Measurements from ENCODE around the gene PFKL. TPM values are rescaled to one million over a fixed set of nuclear protein-coding genes. Genes with fewer than 3 reads are reported as not detected.

Gene PFKL
- total and polyA plus RNA-seq, 2 donors (not counting 1 experiment from before 2014, with no cell fraction given), result 54.8 to 125 TPM

DNA sequence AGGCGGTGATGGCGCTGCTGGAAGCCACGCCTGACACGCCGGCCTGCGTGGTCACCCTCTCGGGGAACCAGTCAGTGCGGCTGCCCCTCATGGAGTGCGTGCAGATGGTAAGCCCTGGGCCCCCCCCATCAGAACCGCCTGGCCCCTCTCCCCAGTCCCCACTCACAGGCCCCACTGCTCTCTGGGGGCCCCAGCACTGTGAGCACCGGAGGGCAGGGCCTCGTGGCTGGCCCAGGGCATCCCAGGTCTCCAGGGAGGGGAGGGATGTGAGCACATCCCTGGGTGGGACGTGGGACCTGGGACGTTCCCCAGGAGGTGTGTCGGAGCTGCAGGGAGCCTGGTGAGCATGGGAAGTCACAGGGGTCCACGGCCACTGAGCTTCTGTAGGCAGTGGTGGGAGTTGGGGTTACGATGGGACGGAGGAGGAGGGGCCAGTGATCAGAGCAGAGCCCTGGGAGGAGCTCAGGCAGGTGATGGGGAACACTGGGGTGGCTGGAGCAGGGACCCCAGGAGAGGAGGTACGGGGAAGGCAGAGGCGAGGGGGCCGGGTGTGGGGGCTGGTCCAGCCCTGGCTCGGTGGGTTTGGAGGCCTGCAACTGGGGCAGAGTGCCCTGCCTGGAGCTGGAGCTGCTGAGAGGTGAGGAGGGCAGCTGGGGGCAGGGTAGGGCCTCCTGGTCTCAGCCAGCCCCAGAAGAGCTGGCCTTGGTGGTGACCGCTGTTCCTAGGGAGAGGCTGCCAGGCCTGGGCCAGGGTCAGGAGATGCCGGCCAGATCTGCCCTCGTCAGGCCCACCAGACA, 18.8 kb downstream of the PFKL start:
- no peak for TF ChIP-seq EZH2 (IDR thresholded peaks at IDR 0.05; ENCODE audit: low read length, missing control alignments)
- TF ChIP-seq CTCF (conservative IDR thresholded peaks at IDR 0.05 in 1 of 2, IDR thresholded peaks at IDR 0.05 in 1 of 2; ENCODE audit: low read depth in 1 of 2, low read length in 2 of 2), result no peak
- Histone ChIP-seq H3K27me3 (ENCODE audit: control insufficient read depth, insufficient read depth, low read length) (no peaks in the 10 kb centered on the region), H3K27ac (ENCODE audit: insufficient read depth, low read length) (no peak overlapping the region), H3K9me3 (ENCODE audit: control insufficient read depth, insufficient read depth, low read depth, low read length) (no peaks in the 10 kb centered on the region), H3K4me2 (ENCODE audit: extremely low read depth, insufficient read depth, low read length) (no peak overlapping the region), H3K36me3 (ENCODE audit: control insufficient read depth, insufficient read depth, low read length) (peaks cover 17% of the 10 kb centered on the region), H3K79me2 (ENCODE audit: control insufficient read depth, insufficient read depth, low read length) (no peaks in the 10 kb centered on the region), H3K4me3 (replicated peaks in 1 of 4; ENCODE audit: control extremely low read depth in 1 of 4, insufficient read depth in 1 of 4, low read depth in 3 of 4, low read length in 4 of 4) (no peak overlapping the region), H3K9ac (ENCODE audit: insufficient read depth, low read length) (no peak overlapping the region), H4K20me1 (ENCODE audit: control insufficient read depth, extremely low read depth, insufficient read depth, low read length) (no peaks in the 10 kb centered on the region), H2AFZ (ENCODE audit: low read length) (no peak overlapping the region), H3K4me1 (ENCODE audit: control insufficient read depth, extremely low read depth, insufficient read depth, low read length) (no peaks in the 10 kb centered on the region)
- no peak for DNase-seq (ENCODE audit: low read depth in 2 of 2)

- H3K4me1 ChIP-seq (ENCODE audit: control insufficient read depth, extremely low read depth, insufficient read depth, low read length), result no peaks in the 10 kb centered on the region
- H3K36me3 ChIP-seq (ENCODE audit: control insufficient read depth, insufficient read depth, low read length), result peaks cover 19% of the 10 kb centered on the region
- DNase-seq (ENCODE audit: low read depth in 2 of 2), result no peak
- no peak overlapping the region for H3K4me2 ChIP-seq (ENCODE audit: extremely low read depth, insufficient read depth, low read length)
- H3K79me2 ChIP-seq (ENCODE audit: control insufficient read depth, insufficient read depth, low read length), result no peaks in the 10 kb centered on the region
- H3K9ac ChIP-seq (ENCODE audit: insufficient read depth, low read length), result no peak overlapping the region
- no peak overlapping the region for H3K4me3 ChIP-seq (replicated peaks in 1 of 4; ENCODE audit: control extremely low read depth in 1 of 4, insufficient read depth in 1 of 4, low read depth in 3 of 4, low read length in 4 of 4)
- no peaks in the 10 kb centered on the region for H3K27me3 ChIP-seq (ENCODE audit: control insufficient read depth, insufficient read depth, low read length)
- H4K20me1 ChIP-seq (ENCODE audit: control insufficient read depth, extremely low read depth, insufficient read depth, low read length), result no peaks in the 10 kb centered on the region
- no peak overlapping the region for H3K27ac ChIP-seq (ENCODE audit: insufficient read depth, low read length)
- H2AFZ ChIP-seq (ENCODE audit: low read length), result no peak overlapping the region
- H3K9me3 ChIP-seq (ENCODE audit: control insufficient read depth, insufficient read depth, low read depth, low read length), result no peaks in the 10 kb centered on the region
- TF ChIP-seq EZH2 (IDR thresholded peaks at IDR 0.05; ENCODE audit: low read length, missing control alignments), result no peak
- TF ChIP-seq CTCF (conservative IDR thresholded peaks at IDR 0.05 in 1 of 2, IDR thresholded peaks at IDR 0.05 in 1 of 2; ENCODE audit: low read depth in 1 of 2, low read length in 2 of 2), result no peak
Observed at GRCh38 chr21:44319407-44320065, 19.7 kb downstream of the PFKL start.

GRCh38 chr21:44320847-44321246, 21.0 kb downstream of the PFKL start:
- Histone ChIP-seq H3K4me2 (ENCODE audit: extremely low read depth, insufficient read depth, low read length) (no peak overlapping the region), H4K20me1 (ENCODE audit: control insufficient read depth, extremely low read depth, insufficient read depth, low read length) (no peaks in the 10 kb centered on the region)
- no peak for TF ChIP-seq EZH2 (IDR thresholded peaks at IDR 0.05; ENCODE audit: low read length, missing control alignments)
- no peak for TF ChIP-seq CTCF (conservative IDR thresholded peaks at IDR 0.05 in 1 of 2, IDR thresholded peaks at IDR 0.05 in 1 of 2; ENCODE audit: low read depth in 1 of 2, low read length in 2 of 2)

More at GRCh38 chr21:44320847-44321246, 21.0 kb downstream of the PFKL start:
- Histone ChIP-seq H3K79me2 (ENCODE audit: control insufficient read depth, insufficient read depth, low read length) (no peaks in the 10 kb centered on the region), H3K36me3 (ENCODE audit: control insufficient read depth, insufficient read depth, low read length) (peaks cover 22% of the 10 kb centered on the region), H3K9me3 (ENCODE audit: control insufficient read depth, insufficient read depth, low read depth, low read length) (no peaks in the 10 kb centered on the region), H3K27me3 (ENCODE audit: control insufficient read depth, insufficient read depth, low read length) (no peaks in the 10 kb centered on the region), H3K4me3 (replicated peaks in 1 of 4; ENCODE audit: control extremely low read depth in 1 of 4, insufficient read depth in 1 of 4, low read depth in 3 of 4, low read length in 4 of 4) (no peak overlapping the region), H3K9ac (ENCODE audit: insufficient read depth, low read length) (no peak overlapping the region), H3K27ac (ENCODE audit: insufficient read depth, low read length) (no peak overlapping the region), H2AFZ (ENCODE audit: low read length) (no peak overlapping the region), H3K4me1 (ENCODE audit: control insufficient read depth, extremely low read depth, insufficient read depth, low read length) (no peaks in the 10 kb centered on the region)
- no peak for DNase-seq (ENCODE audit: low read depth in 2 of 2)
